Sigmoid colon (tissue), 4 donors: ENCODE results near the gene TMEM132D.

Experiments used
- CTCF ChIP-seq, 4 experiments: fragments of 450-650 bp in 3 of 4; fragments of 200-600 bp in 1 of 4; IDR thresholded peaks; one replicate each; pipeline ENCODE4 v1.5.1; 2016 to 2019; ENCODE audit warnings: antibody characterized with exemption in 4 of 4, mild to moderate bottlenecking in 3 of 4, moderate library complexity in 2 of 4
- EP300 ChIP-seq, 4 donors: sonication (generic); formaldehyde crosslinking; IDR thresholded peaks; one replicate each; pipeline ENCODE4 v1.6.1; 2017; ENCODE audit warnings: antibody characterized with exemption in 4 of 4
- POLR2A ChIP-seq, 2 donors: fragments of 450-650 bp; IDR thresholded peaks; one replicate each; pipeline ENCODE4 v1.6.1; 2016; ENCODE audit warnings: antibody characterized with exemption in 2 of 2, mild to moderate bottlenecking in 2 of 2, moderate library complexity in 2 of 2
- POLR2AphosphoS5 ChIP-seq, 4 donors: sonication (generic); formaldehyde crosslinking; IDR thresholded peaks; one replicate each; pipeline ENCODE4 v1.6.1; 2017; ENCODE audit warnings: antibody characterized with exemption in 4 of 4

- TF ChIP-seq CTCF (IDR thresholded peaks at IDR 0.05) (no peak), POLR2A (IDR thresholded peaks at IDR 0.05) (no peak), POLR2AphosphoS5 (IDR thresholded peaks at IDR 0.05) (no peak), EP300 (IDR thresholded peaks at IDR 0.05) (no peak)
These were observed 645.0 kb downstream of the TMEM132D start for GRCh38 chr12:129258781-129259318.
